Measurements from ENCODE around the gene LRRC23. TPM values are rescaled to one million over a fixed set of nuclear protein-coding genes. Genes with fewer than 3 reads are reported as not detected.

Gene LRRC23
- total RNA-seq, 1 donor from 2014 or later, result 8.6 TPM

- no peaks in the 10 kb centered on the region for H3K9me3 ChIP-seq
- intact Hi-C loops (cut with DNase I), result no loop called here
- H3K27ac ChIP-seq, result no peak overlapping the region
- H3K36me3 ChIP-seq, result peaks cover 0 to 10% of the 10 kb centered on the region in 2 donors
- TF ChIP-seq POLR2A (IDR thresholded peaks at IDR 0.05), result no peak
- no peak for TF ChIP-seq POLR2AphosphoS5 (IDR thresholded peaks at IDR 0.05; ENCODE audit: insufficient read depth in 1 of 2, low read depth in 1 of 2)
- TF ChIP-seq, protein P1, sequence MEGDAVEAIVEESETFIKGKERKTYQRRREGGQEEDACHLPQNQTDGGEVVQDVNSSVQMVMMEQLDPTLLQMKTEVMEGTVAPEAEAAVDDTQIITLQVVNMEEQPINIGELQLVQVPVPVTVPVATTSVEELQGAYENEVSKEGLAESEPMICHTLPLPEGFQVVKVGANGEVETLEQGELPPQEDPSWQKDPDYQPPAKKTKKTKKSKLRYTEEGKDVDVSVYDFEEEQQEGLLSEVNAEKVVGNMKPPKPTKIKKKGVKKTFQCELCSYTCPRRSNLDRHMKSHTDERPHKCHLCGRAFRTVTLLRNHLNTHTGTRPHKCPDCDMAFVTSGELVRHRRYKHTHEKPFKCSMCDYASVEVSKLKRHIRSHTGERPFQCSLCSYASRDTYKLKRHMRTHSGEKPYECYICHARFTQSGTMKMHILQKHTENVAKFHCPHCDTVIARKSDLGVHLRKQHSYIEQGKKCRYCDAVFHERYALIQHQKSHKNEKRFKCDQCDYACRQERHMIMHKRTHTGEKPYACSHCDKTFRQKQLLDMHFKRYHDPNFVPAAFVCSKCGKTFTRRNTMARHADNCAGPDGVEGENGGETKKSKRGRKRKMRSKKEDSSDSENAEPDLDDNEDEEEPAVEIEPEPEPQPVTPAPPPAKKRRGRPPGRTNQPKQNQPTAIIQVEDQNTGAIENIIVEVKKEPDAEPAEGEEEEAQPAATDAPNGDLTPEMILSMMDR (IDR thresholded peaks at IDR 0.05), result no peak
- no peak for DNase-seq (ENCODE audit: extremely low spot score in 2 of 2)
- H3K4me1 ChIP-seq, result peaks cover 23% of the 10 kb centered on the region
- no peak overlapping the region for H3K4me3 ChIP-seq
- no peaks in the 10 kb centered on the region for H3K27me3 ChIP-seq
Observed at GRCh38 chr12:6921539-6921938, 16.9 kb downstream of the LRRC23 start.

- TF ChIP-seq POLR2AphosphoS5 (IDR thresholded peaks at IDR 0.05; ENCODE audit: insufficient read depth in 1 of 2, low read depth in 1 of 2) (no peak), POLR2A (IDR thresholded peaks at IDR 0.05) (no peak)
- TF ChIP-seq, protein P1 (IDR thresholded peaks at IDR 0.05), result no peak
- Histone ChIP-seq H3K4me1 (peaks cover 30% of the 10 kb centered on the region), H3K27ac (no peak overlapping the region), H3K4me3 (no peak overlapping the region), H3K36me3 (peaks cover 0 to 10% of the 10 kb centered on the region in 2 donors), H3K9me3 (no peaks in the 10 kb centered on the region), H3K27me3 (no peaks in the 10 kb centered on the region)
- intact Hi-C loops (cut with DNase I), result no loop called here
- no peak for DNase-seq (ENCODE audit: extremely low spot score in 2 of 2)
Observed at GRCh38 chr12:6921996-6922946, 17.6 kb downstream of the LRRC23 start.

GRCh38 chr12:6923003-6923732 is 18.5 kb downstream of the LRRC23 start:
- Histone ChIP-seq H3K27ac (no peak overlapping the region), H3K27me3 (no peaks in the 10 kb centered on the region), H3K9me3 (no peaks in the 10 kb centered on the region), H3K36me3 (peaks cover 0 to 10% of the 10 kb centered on the region in 2 donors), H3K4me3 (no peak overlapping the region), H3K4me1 (peaks cover 31% of the 10 kb centered on the region)
- DNase-seq (ENCODE audit: extremely low spot score in 2 of 2), result no peak
- TF ChIP-seq, protein P1 (IDR thresholded peaks at IDR 0.05), result no peak
- no peak for TF ChIP-seq POLR2A (IDR thresholded peaks at IDR 0.05)
- intact Hi-C loops (cut with DNase I), result no loop called here

GRCh38 chr12:6923851-6924250 is 19.2 kb downstream of the LRRC23 start:
- no peak for DNase-seq (ENCODE audit: extremely low spot score in 2 of 2)
- H3K27me3 ChIP-seq, result no peaks in the 10 kb centered on the region
- peaks cover 36% of the 10 kb centered on the region for H3K4me1 ChIP-seq
- H3K27ac ChIP-seq, result peak overlapping the region; percentile 99
- no peak for TF ChIP-seq POLR2AphosphoS5 (IDR thresholded peaks at IDR 0.05; ENCODE audit: insufficient read depth in 1 of 2, low read depth in 1 of 2)
- no peak for TF ChIP-seq POLR2A (IDR thresholded peaks at IDR 0.05)
- TF ChIP-seq, protein P1 (IDR thresholded peaks at IDR 0.05), result no peak
- no peaks in the 10 kb centered on the region for H3K9me3 ChIP-seq
- H3K36me3 ChIP-seq, result peaks cover 0 to 10% of the 10 kb centered on the region in 2 donors
- H3K4me3 ChIP-seq, result no peak overlapping the region
- intact Hi-C loops (cut with DNase I), result no loop called here

All from vagina (tissue), 2 donors.